Measurements from ENCODE around the gene ZKSCAN4.

The ZKSCAN4 gene

DNA sequence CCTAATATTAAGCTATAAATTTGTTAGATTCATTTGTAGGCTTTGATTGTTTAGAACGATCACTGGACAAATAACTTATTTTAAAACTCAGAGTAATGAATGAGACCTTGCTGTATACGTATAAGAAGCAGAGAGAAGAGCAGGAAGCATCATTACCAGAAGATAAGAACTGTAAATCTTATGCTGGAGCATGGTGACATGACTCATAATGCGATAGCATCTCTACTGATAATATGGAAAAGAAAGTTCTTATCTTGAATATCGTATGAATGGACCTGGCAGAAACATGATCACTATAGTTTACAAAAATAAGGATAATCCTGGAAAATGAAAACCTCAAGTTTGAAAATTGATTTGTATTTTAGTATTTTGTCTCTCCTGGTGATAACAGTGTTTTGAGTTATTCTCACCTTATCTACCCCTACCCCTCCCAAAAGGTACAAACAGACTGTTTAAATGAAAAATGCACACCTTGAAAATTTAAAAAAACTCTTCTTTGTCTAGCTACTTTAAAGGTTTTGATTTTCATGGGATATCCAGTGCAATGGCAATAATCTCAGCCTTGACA, 12.8 kb upstream of the ZKSCAN4 start:
- no peak overlapping the region for H3K27ac ChIP-seq
- no peak for TF ChIP-seq ZFX (IDR thresholded peaks at IDR 0.05; ENCODE audit: borderline replicate concordance)
- TF ChIP-seq, protein P1, sequence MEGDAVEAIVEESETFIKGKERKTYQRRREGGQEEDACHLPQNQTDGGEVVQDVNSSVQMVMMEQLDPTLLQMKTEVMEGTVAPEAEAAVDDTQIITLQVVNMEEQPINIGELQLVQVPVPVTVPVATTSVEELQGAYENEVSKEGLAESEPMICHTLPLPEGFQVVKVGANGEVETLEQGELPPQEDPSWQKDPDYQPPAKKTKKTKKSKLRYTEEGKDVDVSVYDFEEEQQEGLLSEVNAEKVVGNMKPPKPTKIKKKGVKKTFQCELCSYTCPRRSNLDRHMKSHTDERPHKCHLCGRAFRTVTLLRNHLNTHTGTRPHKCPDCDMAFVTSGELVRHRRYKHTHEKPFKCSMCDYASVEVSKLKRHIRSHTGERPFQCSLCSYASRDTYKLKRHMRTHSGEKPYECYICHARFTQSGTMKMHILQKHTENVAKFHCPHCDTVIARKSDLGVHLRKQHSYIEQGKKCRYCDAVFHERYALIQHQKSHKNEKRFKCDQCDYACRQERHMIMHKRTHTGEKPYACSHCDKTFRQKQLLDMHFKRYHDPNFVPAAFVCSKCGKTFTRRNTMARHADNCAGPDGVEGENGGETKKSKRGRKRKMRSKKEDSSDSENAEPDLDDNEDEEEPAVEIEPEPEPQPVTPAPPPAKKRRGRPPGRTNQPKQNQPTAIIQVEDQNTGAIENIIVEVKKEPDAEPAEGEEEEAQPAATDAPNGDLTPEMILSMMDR (IDR thresholded peaks at IDR 0.05): no peak

DNA sequence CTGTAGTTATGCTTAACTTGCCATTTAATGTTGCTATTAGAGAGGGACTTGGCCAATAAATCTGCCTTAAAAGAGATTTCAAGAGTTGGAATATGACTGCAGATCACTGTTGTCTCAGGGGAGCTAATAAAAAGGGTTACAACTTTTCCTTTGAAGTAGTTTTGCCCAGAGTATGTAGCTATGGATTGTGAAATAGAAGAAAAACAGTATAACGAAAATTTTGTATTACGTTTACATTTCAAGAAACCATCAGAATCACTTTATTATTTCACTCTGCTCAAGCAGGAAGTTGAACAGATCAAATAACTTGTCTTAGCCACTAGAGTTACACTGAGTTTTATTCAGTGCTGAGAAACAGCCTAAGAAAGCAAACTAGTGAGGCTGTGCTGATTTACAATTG, 11.9 kb upstream of the ZKSCAN4 start:
- H3K27ac ChIP-seq: no peak overlapping the region
- TF ChIP-seq ZFX (IDR thresholded peaks at IDR 0.05; ENCODE audit: borderline replicate concordance): no peak
- TF ChIP-seq, protein P1 (IDR thresholded peaks at IDR 0.05): no peak

DNA sequence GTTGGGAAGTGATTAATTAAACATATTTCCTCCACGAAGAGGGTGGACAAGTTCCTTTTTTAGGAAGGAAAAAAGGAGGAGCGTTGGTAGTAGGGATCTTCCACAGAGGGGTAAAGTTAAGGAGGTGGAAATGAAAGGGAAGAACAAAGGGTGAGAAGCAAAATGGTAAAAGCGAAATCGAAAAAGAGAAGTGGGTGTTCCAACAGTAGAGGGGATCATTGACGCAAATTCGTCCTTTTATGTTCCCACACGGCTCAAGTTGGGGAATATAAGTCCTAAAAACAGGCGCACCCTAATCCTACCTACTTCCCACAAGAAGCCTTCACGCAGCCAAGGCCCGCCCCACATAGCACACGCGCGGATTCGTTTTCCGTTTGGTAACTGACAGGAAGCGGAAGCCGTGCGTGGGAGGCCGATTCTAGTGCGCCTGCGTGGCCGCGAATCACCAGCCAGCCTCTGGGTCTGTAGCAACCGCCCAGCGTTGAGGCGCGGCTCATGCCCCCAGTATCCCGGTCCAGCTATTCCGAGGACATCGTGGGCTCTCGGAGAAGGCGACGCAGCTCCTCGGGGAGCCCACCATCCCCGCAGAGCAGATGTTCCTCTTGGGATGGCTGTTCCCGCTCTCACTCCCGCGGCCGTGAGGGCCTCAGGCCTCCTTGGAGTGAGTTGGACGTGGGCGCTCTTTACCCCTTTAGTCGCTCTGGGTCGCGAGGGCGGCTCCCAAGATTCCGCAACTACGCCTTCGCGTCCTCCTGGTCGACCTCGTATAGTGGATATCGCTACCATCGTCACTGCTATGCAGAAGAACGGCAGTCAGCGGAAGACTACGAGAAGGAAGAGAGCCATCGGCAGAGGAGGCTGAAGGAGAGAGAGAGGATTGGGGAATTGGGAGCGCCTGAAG, 7.1 kb upstream of the ZKSCAN4 start, which contains the start of gene NKAPL:
Gene NKAPL, plus strand, starts transcription at position 421 of the 901 bp plus-strand sequence. Its CDS starts 75 bp downstream, at position 496.
- no peak within 1 kb of the TSS for H3K27ac ChIP-seq
- no peak for TF ChIP-seq ZFX (IDR thresholded peaks at IDR 0.05; ENCODE audit: borderline replicate concordance)
- TF ChIP-seq, protein P1 (IDR thresholded peaks at IDR 0.05): no peak

DNA sequence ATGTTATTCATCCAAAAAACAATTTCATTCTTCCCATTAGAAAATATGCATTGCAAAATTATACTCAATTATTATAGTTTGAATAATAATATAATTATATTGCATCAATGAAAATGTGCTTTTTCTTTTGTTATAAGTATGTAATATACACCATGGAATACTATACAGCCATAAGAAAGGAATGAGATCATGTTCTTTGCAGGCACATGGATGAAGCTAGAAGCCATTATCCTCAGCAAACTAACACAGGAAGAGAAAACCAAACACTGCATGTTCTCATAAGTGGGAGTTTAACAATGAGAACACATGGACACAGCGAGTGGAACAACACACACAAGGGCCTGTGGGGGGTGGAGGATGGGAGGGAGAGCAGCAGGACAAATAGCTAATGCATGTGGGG, 5.0 kb upstream of the ZKSCAN4 start:
- H3K27ac ChIP-seq: no peak overlapping the region
- TF ChIP-seq, protein P1 (IDR thresholded peaks at IDR 0.05): no peak
- TF ChIP-seq ZFX (IDR thresholded peaks at IDR 0.05; ENCODE audit: borderline replicate concordance): no peak

DNA sequence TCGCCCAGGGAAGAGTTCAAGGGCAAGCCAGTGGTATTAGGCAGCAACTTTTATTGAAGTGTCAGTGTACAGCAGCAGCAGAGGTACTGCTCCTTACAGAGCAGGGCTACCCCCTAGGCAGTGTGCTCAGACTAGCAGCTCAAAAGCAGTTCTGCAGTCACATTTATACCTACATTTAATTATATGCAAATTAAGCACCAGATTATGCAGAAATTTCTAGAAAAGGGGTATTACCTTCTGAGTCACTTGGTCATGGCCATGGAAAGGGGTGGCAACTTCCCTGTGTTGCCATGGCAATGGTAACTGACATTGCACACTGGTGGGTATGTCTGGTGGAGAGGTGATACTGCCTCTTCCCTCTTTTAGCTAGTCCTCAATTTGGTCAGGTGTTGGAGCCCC, 2.1 kb upstream of the ZKSCAN4 start:
- TF ChIP-seq, protein P1 (IDR thresholded peaks at IDR 0.05): no peak
- TF ChIP-seq ZFX (IDR thresholded peaks at IDR 0.05; ENCODE audit: borderline replicate concordance): no peak

DNA sequence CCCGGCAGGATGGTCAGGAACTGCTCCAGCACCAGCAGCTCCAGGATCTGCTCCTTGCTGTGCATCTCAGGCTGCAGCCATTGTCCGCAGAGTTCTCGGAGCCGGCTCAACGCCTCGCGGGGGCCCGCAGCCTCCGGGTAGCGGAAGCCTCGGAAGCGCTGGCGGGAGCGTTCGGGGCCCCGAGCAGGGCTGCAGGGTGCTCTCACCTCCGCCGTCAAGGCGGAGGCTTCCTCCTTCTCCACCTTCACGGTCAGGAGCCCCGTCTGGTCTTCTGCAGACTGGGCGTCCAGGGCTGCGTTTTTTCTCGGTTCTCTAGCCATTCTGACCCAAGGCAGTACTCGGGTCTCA, 434 bp downstream of the ZKSCAN4 start:
- H3K27ac ChIP-seq: peak overlapping the region; percentile 52
- TF ChIP-seq, protein P1 (IDR thresholded peaks at IDR 0.05): no peak
- TF ChIP-seq ZFX (IDR thresholded peaks at IDR 0.05; ENCODE audit: borderline replicate concordance): no peak

More for the DNA sequence above, 2.1 kb upstream of the ZKSCAN4 start:
- H3K27ac ChIP-seq: no peak overlapping the region

DNA sequence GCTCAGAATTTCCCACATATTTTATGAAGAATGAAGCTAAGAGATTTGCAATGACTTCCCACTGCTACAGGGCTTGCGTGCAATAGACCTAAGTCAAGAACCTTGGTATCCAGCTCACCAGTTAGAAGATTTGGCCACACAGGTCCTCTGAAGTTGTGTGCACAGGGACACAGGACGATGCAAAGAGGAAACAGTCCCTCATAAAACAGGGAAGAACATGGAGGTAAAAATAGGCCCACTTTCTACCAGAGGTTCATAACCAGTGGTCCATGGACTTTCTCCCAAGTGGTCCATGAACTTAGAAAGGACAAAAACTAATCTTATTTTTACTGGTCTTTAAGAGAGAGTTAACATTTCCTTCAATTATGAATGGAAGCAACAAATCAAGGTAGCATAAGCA, 1.3 kb downstream of the ZKSCAN4 start:
- no peak overlapping the region for H3K27ac ChIP-seq
- TF ChIP-seq, protein P1 (IDR thresholded peaks at IDR 0.05): no peak
- TF ChIP-seq ZFX (IDR thresholded peaks at IDR 0.05; ENCODE audit: borderline replicate concordance): no peak

Measured in 22Rv1 (cell line).